Activated CD4-positive, alpha-beta T cell treated with anti-CD3 and anti-CD28 coated beads for 48 hours (primary cell): ENCODE measurements around the gene PUSL1.

Experiments
- DNase-seq: peaks from one replicate; pipeline ENCODE4 v3.0.0-alpha.2; 2020

The PUSL1 gene

GRCh38 chr1:1280782-1281481, 27.5 kb upstream of the PUSL1 start:
- no peak for DNase-seq

- DNase-seq, result peak; percentile 56
Measured at GRCh38 chr1:1281533-1282321, 26.7 kb upstream of the PUSL1 start.

- DNase-seq, result peak; percentile 63
Measured at GRCh38 chr1:1282998-1283397, 25.4 kb upstream of the PUSL1 start.

GRCh38 chr1:1283821-1284220, 24.6 kb upstream of the PUSL1 start:
- DNase-seq, result no peak

- DNase-seq, result no peak
Measured at GRCh38 chr1:1284221-1285101, 23.9 kb upstream of the PUSL1 start.

- DNase-seq, result no peak
Measured at GRCh38 chr1:1285102-1285571, 23.3 kb upstream of the PUSL1 start.

- DNase-seq, result no peak
Measured at GRCh38 chr1:1285611-1286311, 22.6 kb upstream of the PUSL1 start.

- no peak for DNase-seq
Measured at GRCh38 chr1:1286313-1287261, 21.8 kb upstream of the PUSL1 start.

GRCh38 chr1:1287288-1288110, 20.9 kb upstream of the PUSL1 start:
- DNase-seq, result no peak

- peak; percentile 80 for DNase-seq
Measured at GRCh38 chr1:1290238-1290731, 18.1 kb upstream of the PUSL1 start.

- no peak for DNase-seq
Measured at GRCh38 chr1:1291023-1291528, 17.3 kb upstream of the PUSL1 start.

- peak; percentile 76 for DNase-seq
Measured at GRCh38 chr1:1291548-1292441, 16.6 kb upstream of the PUSL1 start.

GRCh38 chr1:1292442-1292779, 16.0 kb upstream of the PUSL1 start:
- DNase-seq, result no peak

GRCh38 chr1:1292851-1293250, 15.5 kb upstream of the PUSL1 start:
- no peak for DNase-seq

- no peak for DNase-seq
Measured at GRCh38 chr1:1293263-1294249, 14.8 kb upstream of the PUSL1 start.

GRCh38 chr1:1294250-1294890, 14.0 kb upstream of the PUSL1 start:
- DNase-seq, result no peak
